IPS-15b (cell line): Measurements from ENCODE around the gene MARCHF11.

Experiments used
- H3K27me3 ChIP-seq: one replicate; pipeline ENCODE4 v1.6.1; 2013; ENCODE audit warnings: low read length; ENCODE audit not compliant: control insufficient read depth, insufficient read depth
- H3K36me3 ChIP-seq: one replicate; pipeline ENCODE4 v1.6.1; 2013; ENCODE audit warnings: low read length; ENCODE audit not compliant: control insufficient read depth, insufficient read depth
- H3K4me1 ChIP-seq: one replicate; pipeline ENCODE4 v1.6.1; 2013; ENCODE audit warnings: mild to moderate bottlenecking, low read length; ENCODE audit not compliant: control insufficient read depth, insufficient read depth
- H3K4me3 ChIP-seq: one replicate; pipeline ENCODE4 v1.5.1; 2013; ENCODE audit warnings: low read depth, low read length
- H3K9ac ChIP-seq: one replicate; pipeline ENCODE4 v1.6.1; 2013; ENCODE audit warnings: low read depth, mild to moderate bottlenecking, low read length
- H3K9me3 ChIP-seq: one replicate; pipeline ENCODE4 v1.6.1; 2013; ENCODE audit warnings: mild to moderate bottlenecking, low read length; ENCODE audit not compliant: control insufficient read depth, insufficient read depth

MARCHF11 gene

DNA sequence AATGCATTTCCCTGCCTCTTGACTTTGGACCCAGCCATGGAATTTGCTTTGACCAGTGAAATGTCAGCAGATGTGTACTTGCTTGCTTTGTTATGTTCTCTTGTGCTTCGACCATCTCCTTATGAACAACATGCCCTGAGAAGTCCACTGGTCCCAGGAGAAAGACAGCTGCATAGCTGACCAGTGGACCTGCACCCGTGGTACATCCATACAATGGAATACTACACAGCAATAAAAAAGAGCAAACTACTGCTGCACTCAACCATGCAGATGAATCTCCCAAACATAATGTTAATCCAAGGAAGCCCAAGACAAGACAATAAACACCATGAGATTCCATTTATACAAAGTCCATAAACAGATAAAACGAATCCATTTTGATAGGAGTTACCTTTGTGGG, 30.0 kb downstream of the MARCHF11 start:
- Histone ChIP-seq H3K4me3 (no peak overlapping the region), H3K9ac (no peak overlapping the region)

DNA sequence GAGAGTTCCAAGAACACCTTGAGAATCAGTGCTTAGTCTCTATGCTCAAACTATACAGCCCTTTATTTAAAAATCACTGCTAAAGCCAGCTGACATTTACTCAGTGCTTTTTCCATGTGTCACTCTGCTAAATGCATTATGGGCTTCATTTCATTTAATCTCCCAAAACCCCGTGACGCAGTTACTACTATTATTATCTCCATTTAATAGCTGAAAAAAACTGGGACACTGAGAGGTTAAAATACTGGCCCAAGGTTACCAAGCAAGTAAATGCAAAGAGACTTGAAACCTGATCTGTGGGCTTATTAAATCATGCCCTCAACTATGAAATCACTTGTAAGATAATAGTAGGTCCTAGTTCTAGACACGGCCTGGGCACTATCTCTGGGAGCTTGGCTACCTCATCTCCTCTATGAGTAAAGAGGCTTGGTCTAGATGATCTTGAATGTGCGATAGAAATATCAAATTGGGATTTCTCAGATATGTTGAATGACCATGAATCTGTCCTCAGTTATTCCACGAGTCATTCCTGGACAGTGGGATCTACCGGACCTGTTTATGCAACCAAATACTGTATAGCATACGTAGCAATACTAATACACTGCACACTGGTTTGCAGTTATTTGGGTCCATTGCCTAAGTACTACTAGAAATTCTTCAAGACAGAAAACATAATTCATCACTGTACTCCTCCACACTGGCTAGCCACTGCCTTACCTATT, 32.3 kb downstream of the MARCHF11 start:
- Histone ChIP-seq H3K9ac (no peak overlapping the region), H3K4me3 (no peak overlapping the region), H3K36me3 (no peaks in the 10 kb centered on the region), H3K4me1 (peaks cover 5% of the 10 kb centered on the region), H3K9me3 (no peaks in the 10 kb centered on the region), H3K27me3 (no peaks in the 10 kb centered on the region)

More for the DNA sequence above, 30.0 kb downstream of the MARCHF11 start:
- Histone ChIP-seq H3K9me3 (no peaks in the 10 kb centered on the region), H3K4me1 (peaks cover 5% of the 10 kb centered on the region), H3K27me3 (no peaks in the 10 kb centered on the region), H3K36me3 (no peaks in the 10 kb centered on the region)

DNA sequence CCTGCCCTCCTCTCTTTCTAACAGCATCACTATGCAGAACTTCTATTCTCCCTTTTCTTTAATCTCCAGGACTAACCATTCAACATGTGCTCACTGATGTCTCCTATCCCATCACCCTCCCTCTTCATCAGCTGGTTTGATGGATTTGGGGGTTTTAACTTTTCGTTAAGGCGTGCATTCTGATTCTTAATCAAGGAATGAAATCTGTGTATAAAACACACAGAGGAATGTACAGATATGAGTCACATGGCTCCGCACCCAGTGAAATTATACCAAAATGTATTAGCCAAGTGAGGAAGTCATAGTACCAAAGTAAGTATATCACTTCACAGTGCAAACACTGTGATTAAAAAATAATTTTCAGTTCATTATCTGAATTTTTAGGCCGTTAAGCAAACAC, 35.2 kb downstream of the MARCHF11 start:
- Histone ChIP-seq H3K4me3 (no peak overlapping the region), H3K27me3 (no peaks in the 10 kb centered on the region), H3K9me3 (no peaks in the 10 kb centered on the region), H3K4me1 (peaks cover 5% of the 10 kb centered on the region), H3K9ac (no peak overlapping the region), H3K36me3 (no peaks in the 10 kb centered on the region)

DNA sequence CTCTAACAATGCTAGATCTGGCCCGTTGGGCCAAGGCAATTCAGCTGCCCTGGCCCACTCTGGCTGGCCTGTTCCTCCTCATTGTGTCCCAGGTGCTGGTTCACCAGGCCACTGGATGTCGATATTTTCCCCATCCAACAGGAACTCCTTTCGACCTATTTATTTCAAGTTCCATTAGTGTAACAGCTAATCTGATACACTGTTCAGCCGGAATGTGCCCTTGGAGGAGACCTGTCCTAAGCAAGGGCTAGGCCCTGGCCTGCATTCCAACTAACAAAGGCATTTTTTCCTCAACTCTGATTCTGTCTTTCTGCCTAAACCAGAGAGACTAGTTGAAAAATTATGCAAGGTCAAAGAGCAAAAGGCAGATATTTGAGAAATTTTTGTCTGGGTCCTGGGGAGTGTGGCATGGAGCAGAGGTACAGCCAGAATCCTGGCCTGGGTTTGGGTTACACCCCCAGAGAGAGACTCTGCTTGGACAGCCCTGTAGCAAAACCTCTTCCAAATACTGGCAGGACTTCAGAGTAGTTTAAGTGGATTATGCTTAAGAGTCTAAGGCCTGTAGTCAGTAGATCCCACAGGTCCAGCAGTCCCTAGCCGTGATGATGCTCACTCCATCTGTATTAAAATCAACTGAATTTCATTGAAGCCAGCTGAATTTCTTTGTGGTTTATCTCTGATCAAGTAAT, 36.1 kb downstream of the MARCHF11 start:
- H3K4me3 ChIP-seq = no peak overlapping the region
- no peaks in the 10 kb centered on the region for H3K27me3 ChIP-seq
- no peaks in the 10 kb centered on the region for H3K36me3 ChIP-seq
- H3K9ac ChIP-seq = no peak overlapping the region
- H3K4me1 ChIP-seq = peaks cover 5% of the 10 kb centered on the region
- H3K9me3 ChIP-seq = peaks cover 4% of the 10 kb centered on the region

DNA sequence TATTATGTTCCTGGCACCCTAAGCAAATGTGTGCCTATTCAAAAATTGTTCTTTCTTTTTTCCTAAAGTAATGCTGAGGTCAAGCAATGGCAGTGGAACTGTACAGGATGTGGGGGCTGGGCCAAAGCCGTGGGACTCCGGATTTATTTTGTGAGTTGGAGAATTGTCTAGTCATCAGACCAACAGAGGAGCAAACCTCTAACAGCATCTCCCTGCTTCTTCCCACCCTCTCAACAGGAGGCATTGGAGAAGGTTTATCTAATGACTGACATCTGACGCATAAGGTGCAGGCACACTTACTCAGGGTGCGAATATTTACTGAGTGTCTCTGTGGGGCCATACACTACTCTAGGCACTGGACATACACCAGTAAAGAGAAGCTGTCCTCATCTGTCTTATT, 38.6 kb downstream of the MARCHF11 start:
- no peak overlapping the region for H3K4me3 ChIP-seq
- H3K4me1 ChIP-seq = no peaks in the 10 kb centered on the region
- H3K27me3 ChIP-seq = no peaks in the 10 kb centered on the region
- no peak overlapping the region for H3K9ac ChIP-seq
- H3K9me3 ChIP-seq = peaks cover 13% of the 10 kb centered on the region
- no peaks in the 10 kb centered on the region for H3K36me3 ChIP-seq

DNA sequence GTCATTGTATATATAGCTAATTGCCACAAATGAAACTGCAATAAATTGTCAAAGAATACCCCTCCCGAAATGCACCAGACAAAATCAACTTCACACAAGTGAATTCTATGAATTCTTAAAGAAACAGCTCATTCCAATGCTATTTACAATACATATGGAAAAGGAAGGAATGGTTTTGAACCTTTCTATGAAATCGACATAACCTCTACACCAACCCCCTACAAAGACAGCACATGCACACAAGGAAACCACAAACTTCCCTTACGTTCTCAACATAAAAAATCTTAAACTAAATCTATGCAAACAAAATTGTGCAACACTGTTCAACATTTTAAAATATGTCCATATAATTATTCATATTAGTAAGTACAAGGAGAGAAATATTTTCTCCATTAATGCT, 39.2 kb downstream of the MARCHF11 start:
- no peaks in the 10 kb centered on the region for H3K4me1 ChIP-seq
- H3K9me3 ChIP-seq = peaks cover 13% of the 10 kb centered on the region
- no peak overlapping the region for H3K4me3 ChIP-seq
- H3K27me3 ChIP-seq = no peaks in the 10 kb centered on the region
- no peaks in the 10 kb centered on the region for H3K36me3 ChIP-seq
- no peak overlapping the region for H3K9ac ChIP-seq

DNA sequence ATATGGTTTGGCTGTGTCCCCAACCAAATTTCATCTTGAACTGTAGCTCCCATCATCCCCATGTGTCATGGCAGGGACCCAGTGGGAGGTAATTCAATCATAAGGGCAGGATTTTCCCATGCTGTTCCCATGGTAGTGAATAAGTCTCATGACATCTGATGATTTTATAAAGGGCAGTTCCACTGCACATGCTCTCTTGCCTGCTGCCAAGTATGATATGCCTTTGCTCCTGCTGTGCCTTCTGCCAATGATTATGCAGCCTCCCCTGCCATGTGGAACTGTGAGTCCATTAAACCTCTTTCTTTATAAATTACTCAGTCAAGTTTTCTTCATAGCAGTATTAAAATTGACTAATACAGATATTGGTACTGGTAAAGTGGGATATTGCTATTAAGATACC, 42.4 kb downstream of the MARCHF11 start:
- peaks cover 13% of the 10 kb centered on the region for H3K9me3 ChIP-seq

DNA sequence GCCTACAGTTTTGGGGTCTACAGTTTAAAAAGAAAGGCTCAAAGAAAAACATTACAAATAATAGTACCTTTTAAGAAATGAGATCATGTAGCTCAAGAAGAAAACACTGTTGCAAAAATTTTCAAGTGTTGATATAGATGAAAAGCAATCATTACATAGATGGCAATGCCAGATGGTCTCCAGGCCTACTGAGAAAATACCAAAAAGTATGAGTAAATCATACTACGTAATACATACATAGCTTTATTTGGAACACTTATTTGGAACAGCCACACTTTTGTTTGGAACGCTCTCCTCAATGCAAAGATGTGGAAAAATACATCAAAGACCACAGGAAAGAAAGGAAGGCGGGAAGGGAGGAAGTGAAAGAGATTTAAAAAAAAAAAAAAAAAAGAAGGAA, 44.1 kb downstream of the MARCHF11 start:
- Histone ChIP-seq H3K27me3 (no peaks in the 10 kb centered on the region), H3K4me1 (no peaks in the 10 kb centered on the region), H3K9me3 (peaks cover 13% of the 10 kb centered on the region), H3K36me3 (no peaks in the 10 kb centered on the region), H3K4me3 (no peak overlapping the region), H3K9ac (no peak overlapping the region)

More for the DNA sequence above, 42.4 kb downstream of the MARCHF11 start:
- Histone ChIP-seq H3K4me3 (no peak overlapping the region), H3K27me3 (no peaks in the 10 kb centered on the region), H3K9ac (no peak overlapping the region), H3K4me1 (no peaks in the 10 kb centered on the region), H3K36me3 (no peaks in the 10 kb centered on the region)

DNA sequence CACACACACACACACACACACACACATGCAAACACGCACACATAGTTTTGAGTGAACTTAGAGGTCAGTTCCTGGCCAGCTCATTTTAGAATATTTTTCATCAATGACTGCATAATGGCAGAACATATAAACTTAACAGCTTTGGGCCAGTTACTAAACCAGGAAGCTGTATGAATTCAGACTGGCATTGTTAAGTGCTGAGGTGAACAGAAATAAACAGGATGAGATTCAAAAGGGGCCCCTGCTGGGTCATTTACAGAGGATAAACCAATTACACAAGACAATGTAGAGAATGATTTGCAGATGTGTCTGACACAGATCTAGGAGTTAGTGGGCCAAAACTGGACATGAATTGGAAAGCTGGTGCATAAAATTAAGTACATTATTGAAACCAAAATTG, 44.6 kb downstream of the MARCHF11 start:
- Histone ChIP-seq H3K4me3 (no peak overlapping the region), H3K27me3 (no peaks in the 10 kb centered on the region), H3K9ac (no peak overlapping the region), H3K4me1 (no peaks in the 10 kb centered on the region), H3K9me3 (peaks cover 13% of the 10 kb centered on the region), H3K36me3 (no peaks in the 10 kb centered on the region)

DNA sequence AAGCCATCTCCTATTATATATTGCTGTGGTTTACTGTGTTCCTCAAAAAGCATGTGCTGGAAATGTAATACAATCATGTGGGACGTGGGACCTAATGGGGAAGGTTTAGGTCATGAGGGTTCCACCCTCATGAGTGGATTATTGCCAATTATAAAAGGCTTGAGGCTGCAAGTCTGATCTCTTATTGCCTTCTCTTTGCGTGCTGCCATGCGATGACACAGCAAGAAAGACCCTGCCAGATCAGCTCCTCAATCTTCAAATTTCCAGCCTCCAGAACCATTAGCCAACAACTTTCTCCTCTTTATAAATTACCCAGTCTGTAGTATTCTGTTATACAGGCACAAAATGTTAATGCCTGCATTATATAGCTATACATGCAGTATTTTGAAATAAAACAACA, 45.4 kb downstream of the MARCHF11 start:
- Histone ChIP-seq H3K4me3 (no peak overlapping the region), H3K36me3 (no peaks in the 10 kb centered on the region), H3K4me1 (no peaks in the 10 kb centered on the region), H3K9me3 (peaks cover 13% of the 10 kb centered on the region), H3K9ac (no peak overlapping the region), H3K27me3 (no peaks in the 10 kb centered on the region)

DNA sequence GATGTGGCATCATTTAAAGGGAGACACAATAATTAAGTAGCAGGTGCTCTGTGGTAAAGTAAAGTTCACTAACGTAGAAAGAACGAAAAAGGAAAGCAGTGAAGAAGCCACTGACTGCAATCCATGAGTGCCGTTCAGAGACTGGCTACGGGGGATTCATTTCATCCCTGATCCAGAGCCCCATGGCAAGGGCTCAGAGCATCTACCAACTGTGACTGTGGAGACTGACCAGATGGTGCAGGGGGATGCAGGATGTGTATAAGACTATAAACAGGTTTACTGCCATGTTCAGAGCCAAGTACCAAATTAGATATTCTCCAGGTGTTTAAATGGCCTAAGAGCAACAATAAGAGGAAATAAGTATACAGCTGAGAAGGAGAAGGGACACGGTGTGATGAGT, 47.7 kb downstream of the MARCHF11 start:
- Histone ChIP-seq H3K4me1 (no peaks in the 10 kb centered on the region), H3K36me3 (no peaks in the 10 kb centered on the region), H3K4me3 (no peak overlapping the region), H3K9ac (no peak overlapping the region), H3K27me3 (no peaks in the 10 kb centered on the region), H3K9me3 (no peaks in the 10 kb centered on the region)

DNA sequence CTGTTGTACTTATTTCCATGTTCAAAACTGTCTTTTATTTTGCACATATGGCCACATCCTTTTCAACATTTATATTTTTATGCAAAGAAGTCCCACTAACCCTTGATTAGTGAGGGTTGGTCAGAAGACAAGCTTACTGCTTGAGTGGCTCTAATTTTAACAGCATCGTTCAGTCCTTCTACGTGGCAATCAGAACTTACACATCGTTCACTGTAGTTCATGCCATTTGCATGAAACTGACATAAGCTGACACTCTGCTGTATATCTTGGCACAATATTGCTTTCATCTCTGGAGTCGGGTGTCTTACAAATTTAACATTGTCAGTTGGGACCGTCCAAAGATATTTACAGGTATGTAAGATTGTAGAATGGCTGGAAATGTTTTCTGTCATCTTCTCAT, 50.6 kb downstream of the MARCHF11 start:
- H3K36me3 ChIP-seq = no peaks in the 10 kb centered on the region
- H3K27me3 ChIP-seq = no peaks in the 10 kb centered on the region
- no peaks in the 10 kb centered on the region for H3K4me1 ChIP-seq
- no peak overlapping the region for H3K4me3 ChIP-seq
- H3K9me3 ChIP-seq = no peaks in the 10 kb centered on the region
- no peak overlapping the region for H3K9ac ChIP-seq
